ENCODE measurements around the gene INPP5A. TPM values are rescaled to one million over a fixed set of nuclear protein-coding genes. Genes with fewer than 3 reads are reported as not detected.
A peak's percentile ranks its signal among the peaks of the same experiment; 100 is the strongest.

INPP5A gene
- total RNA-seq, 1 experiment from 2014 or later: 32.1 TPM

DNA sequence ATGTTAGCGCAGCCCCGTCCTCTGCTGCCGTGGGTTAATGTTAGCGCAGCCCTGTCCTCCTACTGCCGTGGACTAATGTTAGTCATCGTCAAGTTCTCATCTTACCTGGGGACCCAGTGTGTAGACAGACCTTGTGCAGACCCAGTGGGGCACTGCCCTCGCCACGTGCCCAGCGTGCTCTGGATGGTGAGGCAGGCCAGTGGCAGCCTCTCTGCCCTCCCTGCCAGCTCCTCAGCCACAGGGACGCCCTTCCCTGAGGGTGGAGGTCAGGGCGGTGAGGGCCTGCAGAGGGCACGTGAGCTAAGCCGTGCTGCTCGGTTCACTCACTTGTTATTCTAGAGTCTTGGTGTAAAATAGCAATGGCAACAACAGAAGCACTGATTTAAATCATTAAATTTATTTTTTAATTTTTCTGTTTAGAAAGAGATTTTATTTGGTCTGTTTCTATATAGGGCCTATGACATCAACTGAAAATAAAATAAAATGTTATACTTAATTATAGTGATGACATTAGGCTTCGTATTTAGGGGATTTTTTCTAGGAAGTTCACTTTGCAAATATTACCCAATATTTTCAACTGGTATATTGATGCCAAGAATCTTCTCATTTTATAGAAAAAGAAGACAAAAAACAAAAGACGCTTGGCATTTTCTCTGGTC lies 199.9 kb downstream of the INPP5A start:
- no peak for DNase-seq (ENCODE audit: low read depth)

DNA sequence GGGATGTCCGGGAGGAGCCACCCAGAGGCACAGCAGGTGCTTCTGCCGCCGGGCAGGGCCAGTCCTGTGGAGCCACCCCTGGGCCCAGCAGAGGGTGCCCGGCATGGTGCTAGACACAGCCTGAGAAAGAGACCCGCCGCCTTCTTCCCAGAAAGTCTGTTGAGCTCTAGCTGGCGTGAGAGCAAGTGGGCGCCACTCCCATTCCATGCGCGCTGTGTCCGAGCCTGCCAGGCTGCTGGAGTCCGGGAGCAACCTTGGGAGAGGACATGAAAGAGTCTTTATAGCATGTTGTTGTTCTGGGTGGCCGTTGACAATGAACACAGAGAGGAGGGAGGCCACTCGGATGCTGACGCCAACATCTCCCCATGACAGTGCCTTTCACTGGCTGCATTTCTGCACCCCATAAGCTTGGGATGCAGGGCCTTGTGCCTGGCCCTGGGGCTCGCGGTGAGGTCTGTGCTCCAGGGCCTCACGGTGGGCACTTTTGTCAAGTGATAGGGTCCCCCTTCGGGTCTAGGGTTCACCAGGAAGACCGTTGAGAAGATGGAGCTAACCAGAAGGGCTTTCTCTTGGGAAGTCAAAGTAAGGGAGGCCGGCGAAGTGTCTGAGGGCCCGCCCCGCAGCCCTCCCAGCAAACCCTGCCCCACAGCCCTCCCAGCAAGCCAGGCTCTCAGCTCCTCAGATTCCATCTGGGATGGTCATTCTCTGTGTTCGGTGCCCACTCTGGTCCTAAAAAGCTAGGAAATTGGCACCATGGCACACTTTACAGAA lies 201.1 kb downstream of the INPP5A start:
- no peak for DNase-seq (ENCODE audit: low read depth)

DNA sequence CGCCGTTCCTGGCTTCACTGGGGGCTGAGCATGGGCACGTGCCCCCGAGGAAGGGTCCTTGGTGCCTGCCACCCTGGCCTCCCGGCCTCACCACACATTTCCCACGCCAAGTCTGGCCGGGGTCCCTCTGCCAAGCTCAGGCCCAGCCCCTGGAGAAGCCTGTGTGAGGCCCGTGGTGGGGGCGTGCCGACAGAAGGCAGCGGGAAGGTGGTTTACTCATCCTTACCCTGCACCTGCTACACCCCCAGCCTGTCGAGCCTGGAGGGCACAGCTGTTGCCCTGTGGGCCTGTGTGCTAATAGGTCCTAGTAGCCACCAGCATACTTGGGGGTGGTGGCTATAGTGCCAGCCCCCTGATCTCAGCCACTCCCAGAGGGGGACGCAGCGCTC lies 201.6 kb downstream of the INPP5A start:
- no peak for DNase-seq (ENCODE audit: low read depth)

DNA sequence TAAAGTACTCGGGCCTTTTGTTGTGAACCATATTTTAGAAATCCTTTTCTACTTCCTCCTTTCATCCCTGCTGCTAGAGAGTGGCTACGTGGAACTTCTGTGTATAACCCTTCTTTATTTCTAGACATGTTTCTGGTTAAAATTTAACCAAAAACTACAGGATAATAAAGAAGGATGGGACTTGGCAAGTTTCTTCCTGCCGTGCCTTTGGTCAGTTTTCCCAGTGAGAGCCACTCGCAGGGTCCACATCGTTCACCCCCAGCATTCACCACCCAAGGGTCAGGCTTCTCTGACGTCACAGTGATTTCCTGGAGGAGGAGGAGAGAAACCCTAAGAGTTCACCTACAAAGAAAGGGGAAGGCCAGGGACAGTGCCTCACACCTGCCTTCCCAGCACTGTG lies 203.0 kb downstream of the INPP5A start:
- no peak for DNase-seq (ENCODE audit: low read depth)

DNA sequence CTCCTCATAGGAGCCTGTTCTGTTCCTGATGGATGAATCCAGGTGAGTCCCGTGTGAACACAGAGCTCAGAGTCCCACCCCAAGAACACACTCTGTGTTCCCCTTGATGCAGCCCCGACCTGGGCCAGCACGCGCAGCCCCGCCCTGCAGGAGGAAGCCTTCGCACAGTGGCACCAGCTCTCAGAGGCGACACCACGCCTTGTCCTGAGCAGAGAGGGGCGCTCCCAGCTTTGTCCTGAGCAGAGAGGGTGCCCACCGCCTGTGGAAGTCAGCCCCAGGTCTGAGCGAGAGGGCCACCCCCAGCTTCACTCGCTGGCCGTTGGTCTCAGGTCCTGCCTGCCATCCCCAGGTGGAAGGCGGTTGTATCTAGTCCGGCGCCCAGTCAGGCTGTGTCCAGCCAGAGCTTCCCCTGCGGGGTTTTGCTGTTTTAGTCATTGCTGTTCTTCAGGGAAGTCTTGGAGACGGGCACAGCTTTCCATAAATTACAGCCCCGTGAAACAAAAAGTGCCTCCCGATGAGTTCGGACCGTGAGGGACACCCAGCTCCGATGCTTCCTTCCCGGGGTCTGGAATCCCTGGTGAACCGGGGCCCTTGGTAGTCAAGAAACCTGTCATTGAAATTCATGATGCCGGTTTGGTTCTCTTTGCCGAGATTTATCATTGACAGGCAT lies 204.7 kb downstream of the INPP5A start:
- DNase-seq (ENCODE audit: low read depth): no peak

DNA sequence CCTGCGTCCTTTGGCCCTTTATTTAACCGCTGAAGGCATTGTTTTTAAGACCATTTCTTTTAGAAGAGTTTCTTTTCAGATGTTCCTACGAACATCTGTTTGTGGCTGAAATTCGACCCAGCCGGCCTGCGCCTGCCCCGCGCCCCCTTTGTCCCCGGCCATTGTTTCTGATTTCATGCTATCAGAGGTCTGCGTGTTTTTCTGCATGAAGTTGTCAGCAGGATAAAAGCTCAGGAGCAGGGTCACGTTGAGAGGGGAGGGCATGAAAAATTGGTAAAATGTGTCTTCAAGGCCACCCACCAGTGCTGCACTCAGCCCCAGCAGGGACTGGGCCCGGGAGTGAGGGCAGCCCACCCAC lies 205.2 kb downstream of the INPP5A start:
- no peak for DNase-seq (ENCODE audit: low read depth)

DNA sequence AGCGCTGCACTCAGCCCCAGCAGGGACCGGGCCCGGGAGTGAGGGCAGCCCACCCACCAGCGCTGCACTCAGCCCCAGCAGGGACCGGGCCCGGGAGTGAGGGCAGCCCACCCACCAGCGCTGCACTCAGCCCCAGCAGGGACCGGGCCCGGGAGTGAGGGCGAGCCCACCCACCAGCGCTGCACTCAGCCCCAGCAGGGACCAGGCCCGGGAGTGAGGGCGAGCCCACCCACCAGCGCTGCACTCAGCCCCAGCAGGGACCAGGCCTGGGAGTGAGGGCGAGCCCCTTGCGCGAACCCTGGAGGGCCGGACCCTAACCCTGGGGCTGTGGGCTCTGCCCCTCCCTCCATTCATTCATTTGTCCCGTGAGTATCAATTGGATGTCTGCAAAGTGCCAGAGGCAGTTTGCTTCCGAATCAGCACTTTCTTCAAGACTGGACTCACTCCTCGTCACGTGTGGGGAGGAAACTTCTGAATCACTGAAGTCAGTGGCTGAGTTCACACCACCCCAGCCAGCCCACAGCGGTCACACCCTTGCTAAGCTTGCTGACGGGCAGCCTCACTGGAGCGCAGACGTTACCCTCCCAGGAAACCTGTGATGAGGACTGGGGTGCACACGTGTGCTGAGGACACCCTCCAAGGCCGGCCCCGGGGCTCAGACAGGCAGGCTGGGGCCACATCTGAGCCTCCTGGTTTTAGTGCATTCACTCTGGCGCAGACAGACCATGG lies 205.8 kb downstream of the INPP5A start:
- DNase-seq (ENCODE audit: low read depth): peak; percentile 17

DNA sequence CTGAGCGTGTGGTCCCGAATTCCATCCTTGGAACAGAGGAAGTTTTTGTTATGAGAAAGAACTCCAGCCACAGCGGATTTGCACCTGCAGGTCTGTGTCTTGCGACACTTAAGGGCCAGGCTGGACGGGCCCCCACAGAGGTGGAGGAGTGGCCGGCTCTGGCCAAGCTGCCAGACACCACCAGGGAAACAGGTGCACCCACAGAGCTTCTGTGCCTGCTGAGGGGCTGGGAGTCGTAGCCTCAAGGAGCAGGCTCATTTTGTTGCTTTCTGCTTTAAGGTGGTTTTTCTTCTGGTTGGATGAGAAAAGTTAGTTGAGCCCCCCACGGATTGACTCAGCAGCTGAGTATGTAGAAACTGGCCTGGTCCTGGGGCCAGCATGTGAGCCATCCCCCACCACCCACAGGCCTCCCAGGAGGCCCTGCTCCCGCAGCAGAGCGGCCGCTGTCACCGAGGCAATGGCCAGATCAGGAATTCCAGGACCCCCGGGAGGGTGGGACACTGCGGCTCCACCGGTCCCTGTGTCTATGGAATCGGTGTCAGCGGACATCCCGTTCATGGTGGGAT lies 206.4 kb downstream of the INPP5A start:
- DNase-seq (ENCODE audit: low read depth): no peak

DNA sequence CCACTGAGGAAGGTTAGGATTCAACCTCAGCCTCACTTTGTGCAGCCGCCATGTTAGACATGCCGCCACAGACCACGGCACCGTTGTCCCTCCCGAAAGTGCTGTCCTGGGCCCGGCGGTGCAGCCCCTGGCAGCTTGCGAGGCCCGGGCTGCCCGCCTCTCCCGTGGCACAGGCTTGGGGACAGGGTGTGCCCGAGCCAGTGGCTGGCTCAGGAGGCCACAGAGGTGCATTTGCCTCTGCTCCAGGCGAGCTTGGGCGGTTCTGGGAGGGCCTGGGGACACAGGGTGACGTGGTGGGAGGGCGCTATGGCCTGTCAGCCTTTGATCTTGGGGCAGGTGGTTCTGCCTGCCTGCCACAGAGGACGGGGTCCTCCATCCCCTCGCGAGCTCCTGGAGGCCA lies 207.3 kb downstream of the INPP5A start:
- DNase-seq (ENCODE audit: low read depth): no peak

DNA sequence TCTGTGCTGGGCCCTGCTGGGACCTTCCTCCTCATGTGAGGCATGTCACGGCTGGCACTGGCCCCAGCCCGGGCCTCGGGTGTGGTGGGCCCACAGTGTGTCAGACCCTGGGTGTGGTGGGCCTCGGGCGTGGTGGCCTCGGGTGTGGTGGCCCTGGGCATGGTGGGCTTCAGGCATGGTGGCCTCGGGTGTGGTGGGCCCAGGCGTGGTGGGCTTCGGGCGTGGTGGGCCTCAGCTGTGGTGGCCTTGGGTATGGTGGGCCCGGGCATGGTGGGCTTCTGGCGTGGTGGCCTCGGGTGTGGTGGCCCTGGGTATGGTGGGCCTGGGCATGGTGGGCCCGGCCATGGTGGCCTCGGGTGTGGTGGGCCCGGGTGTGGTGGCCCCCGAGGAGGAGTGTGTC lies 207.9 kb downstream of the INPP5A start:
- no peak for DNase-seq (ENCODE audit: low read depth)

DNA sequence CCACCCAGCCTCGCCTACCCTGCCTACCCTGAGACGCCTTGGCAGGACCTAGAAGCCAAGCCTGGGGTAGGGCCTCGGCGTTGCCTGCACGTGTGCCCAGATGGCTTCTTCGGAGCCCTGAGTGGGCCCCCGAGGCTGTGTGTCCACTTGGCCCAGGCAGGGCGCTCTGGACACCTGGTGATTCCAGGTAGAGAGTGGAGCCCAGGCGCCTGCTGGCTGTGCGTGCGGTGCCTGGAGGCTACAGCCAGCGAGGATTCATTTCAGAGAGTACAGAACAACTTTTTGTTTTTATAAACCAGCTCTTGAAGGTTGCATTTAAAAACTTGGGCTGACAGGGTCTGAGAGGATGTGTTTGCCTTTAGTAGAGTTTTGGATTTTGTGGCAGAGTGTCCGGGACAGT lies 208.4 kb downstream of the INPP5A start:
- DNase-seq (ENCODE audit: low read depth): no peak

DNA sequence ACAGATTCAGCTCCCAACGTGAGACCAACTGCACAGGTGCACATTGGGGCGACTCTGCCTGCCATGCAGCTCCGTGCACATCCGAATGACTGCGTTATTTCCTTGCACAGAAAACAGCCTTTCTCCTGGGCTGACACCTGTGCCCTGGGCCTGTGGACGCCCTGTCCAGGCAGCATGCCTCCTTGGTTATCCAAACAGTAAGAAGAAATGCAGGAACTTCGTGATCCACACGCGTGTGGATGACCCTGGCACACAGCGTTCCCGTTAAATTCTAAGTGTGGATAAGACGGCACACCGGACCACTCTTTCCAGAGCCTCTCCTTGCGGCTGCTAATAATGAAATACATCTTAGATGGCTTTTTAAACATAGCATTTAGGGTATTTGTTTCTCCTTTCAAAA lies 208.8 kb downstream of the INPP5A start:
- no peak for DNase-seq (ENCODE audit: low read depth)

DNA sequence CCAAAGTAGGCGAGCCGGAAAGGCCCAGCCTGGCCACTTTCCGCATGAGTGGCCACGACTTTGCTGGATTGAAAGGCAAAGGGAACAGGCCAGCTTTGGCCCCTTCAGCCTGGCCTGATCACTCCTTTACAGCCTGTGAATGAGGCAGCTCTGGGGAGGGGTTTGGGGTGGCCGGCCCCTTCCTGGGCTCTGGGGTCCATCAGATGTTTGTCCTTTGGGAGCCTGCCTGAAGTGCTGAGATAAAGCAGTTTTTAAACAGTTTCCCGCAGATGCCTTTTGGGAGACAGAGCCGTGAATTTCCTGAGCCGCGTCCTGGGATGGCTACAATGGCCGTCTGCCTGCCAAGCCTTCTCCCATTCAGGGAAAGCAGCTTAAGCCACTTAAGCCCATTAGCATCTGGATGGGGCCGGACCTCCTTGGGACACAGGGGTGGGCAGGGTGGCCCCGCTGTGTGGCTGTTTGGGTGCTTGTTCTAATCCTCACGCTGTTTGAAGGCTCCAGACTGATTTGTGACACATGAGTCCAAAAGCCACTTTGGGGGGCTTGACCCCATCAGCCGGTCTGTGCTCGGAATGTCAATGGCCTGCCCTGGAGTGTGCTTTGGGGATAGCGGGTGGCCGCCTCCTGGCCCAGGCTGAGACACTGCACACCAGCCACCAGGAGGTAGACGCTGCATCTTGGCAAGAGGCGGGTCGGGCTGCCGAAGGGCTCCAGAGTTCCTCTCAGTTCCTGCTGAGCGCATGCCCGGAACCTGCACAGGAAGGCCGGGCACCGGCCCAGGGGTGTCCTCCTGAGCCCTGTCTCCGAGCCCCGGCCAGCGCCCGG lies 209.4 kb downstream of the INPP5A start:
- DNase-seq (ENCODE audit: low read depth): no peak

DNA sequence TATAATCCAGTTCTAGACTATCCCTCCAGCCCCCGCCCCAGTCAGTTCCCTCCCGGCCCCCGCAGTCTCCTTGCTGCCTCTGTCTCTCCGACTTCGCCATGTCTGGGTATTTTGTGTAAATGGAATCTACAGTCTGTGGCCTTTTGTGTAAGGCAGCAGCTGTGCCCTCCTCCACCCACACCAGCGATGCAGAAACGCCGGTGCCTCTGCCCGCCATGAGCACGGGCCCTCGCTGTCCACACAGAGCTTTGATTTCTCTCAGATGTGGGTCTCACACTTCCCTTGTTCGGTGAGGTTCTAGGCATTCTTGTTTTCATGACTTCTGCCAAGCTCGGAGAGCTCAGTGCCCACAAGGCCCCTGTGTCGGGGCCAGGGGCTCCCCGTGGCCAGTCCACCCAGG lies 210.5 kb downstream of the INPP5A start:
- DNase-seq (ENCODE audit: low read depth): no peak

DNA sequence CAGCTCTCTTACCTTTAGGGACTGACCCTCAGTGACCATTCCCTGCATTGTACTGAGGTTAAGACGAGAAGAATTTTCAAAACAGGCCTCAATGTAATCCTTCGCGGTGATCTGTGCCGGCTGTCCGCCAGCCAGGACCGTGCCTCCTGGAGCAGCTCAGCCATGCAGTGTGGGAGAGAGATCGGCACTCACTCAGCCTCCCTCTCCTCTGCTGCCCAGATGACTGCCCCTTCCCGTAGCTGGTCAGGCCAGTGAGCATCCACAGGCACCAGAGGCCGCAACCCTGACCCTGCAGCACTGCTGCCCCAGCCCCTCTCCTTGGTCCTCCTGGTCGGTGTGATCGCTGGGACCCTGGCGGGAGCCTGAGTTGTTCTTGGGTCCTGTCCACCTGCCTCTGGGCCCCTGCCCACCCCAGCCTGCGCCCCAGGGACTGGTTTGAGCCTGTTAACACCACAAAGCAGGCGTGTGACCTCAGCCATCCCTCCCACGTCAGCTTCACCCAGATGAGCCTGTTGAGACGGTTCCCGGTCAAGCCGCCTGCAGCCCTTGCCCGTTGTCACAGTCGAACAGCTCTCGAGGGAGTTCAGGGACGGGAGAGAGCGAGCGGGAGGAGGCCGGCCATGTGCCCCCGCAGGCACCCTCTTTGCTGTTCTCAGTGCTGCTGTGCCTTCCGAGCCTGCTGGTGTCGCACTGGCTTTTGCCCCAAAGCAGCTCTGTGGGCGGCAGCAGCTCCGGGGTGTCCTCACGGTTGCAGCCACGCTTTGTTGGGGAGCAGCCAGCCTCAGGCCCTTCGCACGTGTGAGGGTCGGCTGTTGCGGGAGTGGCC lies 211.2 kb downstream of the INPP5A start:
- no peak for DNase-seq (ENCODE audit: low read depth)

DNA sequence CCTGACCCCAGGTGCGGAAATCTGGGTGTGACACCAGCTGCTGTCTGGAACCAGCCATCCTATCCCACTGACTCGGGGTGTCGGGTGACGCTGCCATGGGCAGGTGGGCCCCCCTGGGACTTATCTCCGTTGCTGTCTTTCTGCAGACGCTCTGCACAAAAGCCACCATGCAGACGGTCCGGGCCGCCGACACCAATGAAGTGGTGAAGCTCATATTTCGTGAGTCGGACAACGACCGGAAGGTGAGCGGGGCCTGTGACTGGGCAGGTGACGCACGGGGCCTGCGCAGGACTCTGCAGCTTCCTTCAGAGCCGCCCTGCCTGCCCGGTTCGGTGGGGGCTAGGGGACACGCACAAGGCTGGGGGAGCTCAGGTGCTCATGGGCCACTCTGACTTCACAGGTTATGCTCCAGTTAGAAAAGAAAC lies 211.8 kb downstream of the INPP5A start:
- DNase-seq (ENCODE audit: low read depth): no peak

DNA sequence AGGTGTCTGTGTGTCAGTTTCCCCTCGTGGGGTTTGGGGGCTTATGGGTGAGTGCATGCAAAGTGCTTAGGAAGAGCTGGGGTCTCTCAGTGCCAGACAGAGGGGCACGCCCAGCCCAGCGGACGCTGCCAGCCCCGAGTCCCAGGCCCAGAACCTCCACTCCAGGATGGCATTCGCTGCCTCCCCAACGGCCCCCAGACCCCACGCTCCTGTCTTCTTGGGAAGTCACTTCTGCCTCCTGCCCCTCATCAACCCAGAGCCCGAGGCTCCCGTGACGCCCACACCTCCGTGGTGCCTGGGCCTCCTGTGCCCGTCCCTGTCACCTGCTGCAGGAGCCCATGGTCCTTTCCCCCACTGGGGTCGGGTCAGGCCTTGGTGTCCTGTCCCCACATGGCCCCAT lies 213.3 kb downstream of the INPP5A start:
- DNase-seq (ENCODE audit: low read depth): no peak

DNA sequence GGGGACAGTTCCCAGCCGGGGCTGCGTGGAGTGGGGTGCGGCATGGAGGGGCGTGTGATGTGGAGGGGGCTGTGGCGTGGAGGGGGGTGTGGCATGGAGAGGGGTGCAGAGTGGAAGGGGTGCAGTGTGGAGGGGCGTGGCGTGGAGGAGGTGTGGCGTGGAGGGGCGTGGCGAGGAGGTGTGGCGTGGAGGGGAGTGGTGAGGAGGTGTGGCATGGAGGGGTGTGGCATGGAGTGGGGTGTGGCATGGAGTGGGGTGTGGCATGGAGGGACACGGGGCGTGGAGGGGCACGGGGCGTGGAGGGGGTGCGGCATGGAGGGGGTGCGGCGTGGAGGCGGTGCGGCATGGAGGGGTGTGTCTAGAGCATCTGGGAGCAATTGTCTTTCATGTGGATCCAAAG lies 214.8 kb downstream of the INPP5A start:
- no peak for DNase-seq (ENCODE audit: low read depth)

DNA sequence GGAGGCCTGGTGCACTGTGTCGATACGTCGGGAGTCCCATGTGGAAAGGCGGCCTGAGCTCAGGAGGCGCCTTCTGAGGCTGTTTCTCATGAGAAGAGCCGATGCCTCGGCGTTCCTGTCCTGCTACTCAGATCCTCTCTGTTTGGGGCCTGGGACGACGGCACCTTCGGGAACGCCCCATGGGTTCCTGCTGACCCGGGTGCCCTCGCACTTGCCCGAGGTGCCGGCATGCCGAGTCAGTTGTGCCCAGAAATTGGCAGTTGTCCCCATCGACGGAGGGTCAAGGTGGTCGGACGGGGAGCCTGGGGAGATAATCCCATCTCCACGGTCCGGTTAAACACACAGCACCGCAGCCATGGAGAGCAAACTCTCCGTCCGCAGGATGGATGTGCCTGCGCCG lies 215.4 kb downstream of the INPP5A start:
- DNase-seq (ENCODE audit: low read depth): no peak

DNA sequence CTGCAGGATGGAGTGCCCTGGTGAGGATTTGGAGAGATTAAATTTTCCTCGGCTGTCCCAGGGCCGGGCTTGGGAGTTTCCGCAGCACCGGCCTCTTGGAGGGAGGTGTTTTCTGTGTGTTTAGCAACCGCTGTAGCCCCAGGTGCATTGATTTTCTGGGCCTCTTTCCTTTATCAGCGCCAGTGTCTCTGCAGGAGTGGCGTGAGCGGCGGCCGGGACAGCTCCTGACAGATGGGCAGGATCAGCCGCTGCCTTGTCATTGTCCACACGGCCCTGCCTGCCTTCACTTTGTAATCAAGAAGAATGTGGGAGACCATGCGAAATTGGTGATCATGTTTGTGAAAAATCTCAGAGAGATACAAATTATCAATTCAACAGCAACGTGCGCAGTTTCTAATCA lies 216.0 kb downstream of the INPP5A start:
- DNase-seq (ENCODE audit: low read depth): no peak

Measured in Daoy (cell line).